Heart right ventricle (tissue), 16 donors: Measurements from ENCODE around the gene HPS1. TPM values are rescaled to one million over a fixed set of nuclear protein-coding genes. Genes with fewer than 3 reads are reported as not detected.
A peak's percentile ranks its signal among the peaks of the same experiment; 100 is the strongest.

Experiments used
- ATAC-seq, 8 donors: fragments of 200-7000 bp; cut with Tn5 transposase; one replicate each; pipeline ENCODE4 v1.9.1; 2020; ENCODE audit warnings: mild to moderate bottlenecking in 8 of 8, moderate library complexity in 8 of 8, moderate number of reproducible peaks in 1 of 8
- DNase-seq, 2 donors: peaks; one replicate each; pipeline ENCODE4 v3.0.0-alpha.2; 2020
- H3K27ac ChIP-seq, 10 donors: fragments of 200-600 bp; sonication (generic) in 2 of 10; one replicate each; pipeline versions ENCODE4 v1.5.0 to v1.8.0; 2020 to 2022; ENCODE audit warnings: mild to moderate bottlenecking in 3 of 10
- H3K27me3 ChIP-seq, 7 donors: fragments of 200-600 bp; one replicate each; pipeline ENCODE4 v1.8.0; 2021 to 2022; ENCODE audit warnings: mild to moderate bottlenecking in 2 of 7
- H3K36me3 ChIP-seq, 9 donors: fragments of 200-600 bp; sonication (generic) in 1 of 9; one replicate each; pipeline versions ENCODE4 v1.5.0 to v1.8.0; 2020 to 2022; ENCODE audit warnings: mild to moderate bottlenecking in 2 of 9
- H3K4me1 ChIP-seq, 9 donors: fragments of 200-600 bp; sonication (generic) in 1 of 9; one replicate each; pipeline versions ENCODE4 v1.5.0 to v1.8.0; 2020 to 2022; ENCODE audit warnings: mild to moderate bottlenecking in 4 of 9
- H3K4me3 ChIP-seq, 10 donors: fragments of 200-600 bp; sonication (generic) in 2 of 10; one replicate each; pipeline versions ENCODE4 v1.5.0 to v1.8.0; 2020 to 2022; ENCODE audit warnings: mild to moderate bottlenecking in 7 of 10, moderate library complexity in 2 of 10
- H3K9me3 ChIP-seq, 11 donors: fragments of 200-600 bp in 10 of 11; sonication (generic) in 2 of 11; one replicate each; pipeline versions ENCODE4 v1.5.0 to v1.8.0; 2013 to 2022; ENCODE audit warnings: mild to moderate bottlenecking in 2 of 11, control low read depth in 1 of 11, moderate library complexity in 1 of 11
- CTCF ChIP-seq, 9 donors: fragments of 200-600 bp; sonication (generic) in 2 of 9; IDR thresholded peaks; one replicate each; pipeline versions ENCODE4 v1.5.0 to v1.8.0; 2021 to 2022; ENCODE audit warnings: antibody characterized with exemption in 9 of 9, mild to moderate bottlenecking in 5 of 9, moderate library complexity in 1 of 9
- WGBS, 2 donors: extraction: QIAGEN DNeasy Blood & Tissue Kit; methylation state at CpG; one replicate each; pipeline ENCODE4 v1.1.7; 2013; ENCODE audit warnings: inconsistent platforms in 1 of 2; 5-methylcytosine and 5-hydroxymethylcytosine counted together
- intact Hi-C, 10 donors: fragments of 100-400 bp; cut with DNase I; formaldehyde crosslinking; loops; one replicate each; pipeline versions ENCODE4 v1.11.1 to v1.14.2; 2022
- polyA plus RNA-seq, 2 donors: library from polyadenylated mRNA; stranded (reverse); fragments of 200-250 nt; gene quantifications; one replicate each; pipeline ENCODE4 v1.2.3, GENCODE V29; 2013
- total RNA-seq, 10 donors: library from RNA; stranded (reverse); fragmentation: NEBNext Ultra II Directional in 3 of 10; extraction: Animal tissue kit (Norgen Biotek cat#: 25700) in 3 of 10; gene quantifications; one replicate each; pipeline versions ENCODE4 v1.2.1 to v1.2.4, GENCODE V29; 2021 to 2023
- donor health status: Arrhythmogenic right ventricular cardiomyopathy.
- donor health status: ischemic (EF 13 %, LVEDD 7.1; RV severe dilation, severe dysfunction).
- donor health status: healthy with polysubstance abuse.
- donor health status: DM: no; HTN: yes; CAD: no.
- donor health status: DM: no; HTN: no; CAD: no.
- donor health status: ischemic (EF 25% LVEDD 6.9; RV normal size, moderate dysfunction).
- donor health status: ischemic (EF 25% LVEDD 5.7; RV mildly dilated, moderate dysfunction).
- donor health status: healthy.
- donor health status: DM: yes; HTN: yes; CAD: no.
- donor health status: Ischemic cardiomyopathy.
- donor health status: ischemic (EF 35%, LVEDD 5.7; RV mildly dilated, moderate dysfunction).
- donor health status: nonischemic (EF 11% LVEDD 7.7; RV severe dilation, severe dysfunction).
- donor health status: DM: yes; HTN: yes; CAD: no.
- donor health status: PGD.
- donor health status: ischemic (EF 29% LVEDD 5.4; RV normal size, mild dysfunction).
- donor health status: nonischemic (EF 23%, LVEDD 6.1; RV moderate dilation, normal function).

HPS1 gene
- total and polyA plus RNA-seq, 12 donors: 21.2 to 54.3 (median 33.4) TPM

DNA sequence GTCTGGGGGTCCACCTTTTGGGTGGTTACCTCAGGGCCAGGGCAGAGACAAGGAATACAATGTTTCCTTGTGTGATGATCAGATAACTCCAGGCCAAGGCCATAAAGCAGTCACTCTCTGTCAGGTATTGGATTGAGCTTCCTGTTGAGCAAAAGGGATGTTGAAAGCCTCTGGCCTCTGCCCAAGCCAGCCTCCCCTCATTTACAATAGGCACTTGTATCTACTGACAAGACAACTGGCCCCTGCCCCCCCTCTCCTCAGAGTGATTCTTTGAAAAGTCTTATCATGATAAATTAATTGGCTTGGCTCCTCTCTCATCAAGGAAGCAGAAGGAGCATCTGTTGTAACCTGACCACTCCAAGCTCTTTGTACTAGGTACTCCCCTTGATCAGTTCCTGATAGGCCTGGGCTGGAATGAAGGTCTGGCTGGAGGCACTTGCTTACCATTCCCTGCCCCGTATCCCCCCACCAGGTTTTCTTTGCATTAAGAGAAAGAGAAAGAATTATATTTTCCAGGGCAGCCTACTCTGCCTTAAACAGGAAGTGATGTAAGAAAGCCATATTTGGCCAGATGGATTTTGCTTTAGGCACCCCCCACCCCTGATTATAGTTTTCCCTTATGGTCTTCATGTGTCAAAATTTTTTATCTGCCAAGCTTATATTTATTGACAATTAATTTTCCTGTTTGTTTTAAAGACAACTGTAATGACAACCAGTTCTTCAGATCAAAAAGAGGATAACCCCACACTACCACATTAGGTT, 42.1 kb upstream of the HPS1 start:
- ATAC-seq: no peak
- Histone ChIP-seq H3K4me3 (no peak overlapping the region), H3K36me3 (no peaks in the 10 kb centered on the region), H3K9me3 (peaks cover 0 to 9% (median 0%) of the 10 kb centered on the region in 11 donors), H3K27ac (no peak overlapping the region), H3K27me3 (peaks cover 0 to 3% (median 0%) of the 10 kb centered on the region in 7 donors), H3K4me1 (no peaks in the 10 kb centered on the region)
- no peak for TF ChIP-seq CTCF (IDR thresholded peaks at IDR 0.05)
- intact Hi-C loops: loop anchor here in 1 of 10 donors (10.0 kb wide), 1 partner anchor 176 kb away; no protein-coding TSS in a partner anchor
- DNase-seq: no peak
- 59 to 62% methylated on average over 1 of the region's 1 CpG for WGBS, 2 donors

DNA sequence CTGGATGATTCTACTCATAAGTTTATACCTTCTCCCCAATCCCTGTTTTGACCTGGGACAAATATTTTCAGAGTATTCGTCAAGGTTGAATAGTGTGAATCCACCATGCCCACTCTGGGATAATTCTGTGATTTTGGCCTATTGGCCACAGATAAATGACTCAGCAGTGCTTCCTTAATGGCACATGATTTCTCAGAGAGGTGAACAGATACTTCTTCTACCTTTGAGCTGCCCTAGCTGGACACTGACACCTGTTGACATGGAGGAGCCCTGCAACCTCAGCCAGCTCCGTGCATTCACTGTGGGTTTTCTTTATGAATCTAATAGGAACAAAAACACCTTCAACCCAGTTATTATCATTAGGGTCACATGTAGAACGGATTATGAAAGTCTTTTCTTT, 40.9 kb upstream of the HPS1 start:
- ATAC-seq (no peak), DNase-seq (no peak)
- no peaks in the 10 kb centered on the region for H3K4me1 ChIP-seq
- no peak overlapping the region for H3K27ac ChIP-seq
- H3K36me3 ChIP-seq: no peaks in the 10 kb centered on the region
- intact Hi-C loops: loop anchor here in 1 of 10 donors (10.0 kb wide), 1 partner anchor 177 kb away; no protein-coding TSS in a partner anchor
- H3K9me3 ChIP-seq: peaks cover 0 to 9% (median 0%) of the 10 kb centered on the region in 11 donors
- H3K27me3 ChIP-seq: peaks cover 0 to 3% (median 0%) of the 10 kb centered on the region in 7 donors
- 80 to 91% methylated on average over 3 of the region's 3 CpGs for WGBS, 2 donors
- H3K4me3 ChIP-seq: no peak overlapping the region
- TF ChIP-seq CTCF (IDR thresholded peaks at IDR 0.05): no peak

DNA sequence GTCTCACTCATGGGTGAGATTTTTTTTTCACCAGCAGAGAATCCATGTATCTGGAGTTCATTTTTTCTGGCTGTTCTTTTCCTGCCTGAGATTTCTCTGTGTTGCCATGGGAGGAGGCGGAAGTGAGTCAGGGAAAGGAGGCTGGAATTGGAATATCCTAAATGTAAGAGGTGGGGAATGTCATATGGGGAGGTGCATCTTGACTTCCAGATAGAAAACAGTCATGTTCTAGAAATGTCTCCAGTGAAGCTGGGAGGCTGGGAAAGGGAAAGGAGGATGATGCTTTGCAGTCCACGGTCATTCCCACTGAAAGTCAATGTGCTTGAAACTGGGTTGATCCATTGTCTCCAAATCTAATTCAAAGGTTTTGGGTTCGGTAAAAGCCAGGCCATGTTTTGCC, 39.7 kb upstream of the HPS1 start:
- Histone ChIP-seq H3K4me1 (no peaks in the 10 kb centered on the region), H3K4me3 (no peak overlapping the region), H3K36me3 (no peaks in the 10 kb centered on the region), H3K27me3 (peaks cover 0 to 3% (median 0%) of the 10 kb centered on the region in 7 donors), H3K9me3 (peaks cover 0 to 9% (median 0%) of the 10 kb centered on the region in 11 donors), H3K27ac (no peak overlapping the region)
- WGBS, 2 donors: 85 to 87% methylated on average over 3 of the region's 3 CpGs
- TF ChIP-seq CTCF (IDR thresholded peaks at IDR 0.05): no peak
- ATAC-seq: peak in 1 of 8 donors; percentile 29
- no peak for DNase-seq
- intact Hi-C loops: loop anchor here in 1 of 10 donors (10.0 kb wide), 1 partner anchor 178 kb away; no protein-coding TSS in a partner anchor

GRCh38 chr10:98485959-98486358, 39.2 kb upstream of the HPS1 start:
- Histone ChIP-seq H3K9me3 (peaks cover 0 to 9% (median 0%) of the 10 kb centered on the region in 11 donors), H3K4me1 (no peaks in the 10 kb centered on the region), H3K36me3 (no peaks in the 10 kb centered on the region), H3K27me3 (peaks cover 0 to 3% (median 0%) of the 10 kb centered on the region in 7 donors), H3K27ac (no peak overlapping the region), H3K4me3 (no peak overlapping the region)
- intact Hi-C loops: loop anchor here in 1 of 10 donors (10.0 kb wide), 1 partner anchor 179 kb away; no protein-coding TSS in a partner anchor
- no peak for ATAC-seq
- TF ChIP-seq CTCF (IDR thresholded peaks at IDR 0.05): no peak
- WGBS, 2 donors: 80 to 84% methylated on average over 2 of the region's 2 CpGs
- DNase-seq: no peak
